D721Med (cell line): ENCODE results near the gene OVOL1.

Experiments
- DNase-seq: peaks from one replicate; pipeline ENCODE4 v3.0.0; 2011; ENCODE audit warnings: low spot score; ENCODE audit not compliant: insufficient read length
- FAIRE-seq: peaks from 2 replicates; lab custom pipeline; 2011; peaks lifted over from hg19 to GRCh38; lab: Jason Lieb, UNC
- TF ChIP-seq, protein P1 (sequence below): IDR thresholded peaks from 2 replicates; pipeline ENCODE4 v1.5.1; 2012; ENCODE audit warnings: mild to moderate bottlenecking, control low read depth; ENCODE audit not compliant: insufficient read depth; ENCODE audit errors: missing control alignments

The OVOL1 gene

DNA sequence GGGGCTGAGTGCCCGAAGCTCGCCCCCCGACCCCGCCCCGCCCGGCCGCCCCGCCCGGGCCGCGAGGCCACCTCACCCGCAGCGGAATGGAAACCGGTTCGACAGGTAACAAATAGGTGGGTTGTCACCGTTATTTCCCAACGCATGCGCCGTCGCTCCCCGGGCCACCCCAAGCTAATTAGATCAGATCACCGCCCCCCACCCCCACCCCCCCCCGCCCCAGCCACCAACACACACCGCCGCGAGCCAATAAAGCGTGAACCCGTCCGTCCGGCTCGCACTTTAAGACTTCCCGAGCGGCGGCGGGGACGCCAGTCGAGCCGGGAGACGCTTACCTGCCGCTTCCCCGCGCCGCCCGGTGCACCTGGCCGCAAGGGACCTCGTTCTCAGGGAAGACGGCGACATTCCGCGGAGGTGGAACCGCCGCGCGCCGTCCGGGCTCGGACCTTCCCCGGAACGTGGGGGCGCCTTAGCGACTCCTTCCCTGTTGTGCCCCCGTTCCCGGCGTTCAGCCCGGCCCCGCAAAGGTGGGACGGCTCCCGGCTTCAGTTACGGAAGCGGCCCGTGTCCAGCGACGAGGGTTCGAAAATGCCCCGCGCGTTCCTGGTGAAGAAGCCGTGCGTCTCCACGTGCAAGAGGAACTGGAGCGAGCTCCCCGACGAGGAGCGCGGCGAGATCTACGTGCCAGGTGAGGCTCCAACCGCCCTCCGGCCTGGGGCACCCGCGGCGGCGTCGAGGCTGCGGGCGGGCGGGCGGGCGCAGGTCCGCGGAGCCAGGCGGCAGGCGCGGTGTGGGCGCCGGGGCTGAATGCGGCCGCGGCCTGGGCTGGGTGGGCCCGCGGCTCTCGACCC is at the start of gene OVOL1:
Gene OVOL1 (plus strand): TSS at position 278 of the 851 bp plus-strand sequence. CDS start 311 bp downstream, at position 589.
- FAIRE-seq: no peak
- no peak for DNase-seq
- TF ChIP-seq, protein P1, sequence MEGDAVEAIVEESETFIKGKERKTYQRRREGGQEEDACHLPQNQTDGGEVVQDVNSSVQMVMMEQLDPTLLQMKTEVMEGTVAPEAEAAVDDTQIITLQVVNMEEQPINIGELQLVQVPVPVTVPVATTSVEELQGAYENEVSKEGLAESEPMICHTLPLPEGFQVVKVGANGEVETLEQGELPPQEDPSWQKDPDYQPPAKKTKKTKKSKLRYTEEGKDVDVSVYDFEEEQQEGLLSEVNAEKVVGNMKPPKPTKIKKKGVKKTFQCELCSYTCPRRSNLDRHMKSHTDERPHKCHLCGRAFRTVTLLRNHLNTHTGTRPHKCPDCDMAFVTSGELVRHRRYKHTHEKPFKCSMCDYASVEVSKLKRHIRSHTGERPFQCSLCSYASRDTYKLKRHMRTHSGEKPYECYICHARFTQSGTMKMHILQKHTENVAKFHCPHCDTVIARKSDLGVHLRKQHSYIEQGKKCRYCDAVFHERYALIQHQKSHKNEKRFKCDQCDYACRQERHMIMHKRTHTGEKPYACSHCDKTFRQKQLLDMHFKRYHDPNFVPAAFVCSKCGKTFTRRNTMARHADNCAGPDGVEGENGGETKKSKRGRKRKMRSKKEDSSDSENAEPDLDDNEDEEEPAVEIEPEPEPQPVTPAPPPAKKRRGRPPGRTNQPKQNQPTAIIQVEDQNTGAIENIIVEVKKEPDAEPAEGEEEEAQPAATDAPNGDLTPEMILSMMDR: no peak

DNA sequence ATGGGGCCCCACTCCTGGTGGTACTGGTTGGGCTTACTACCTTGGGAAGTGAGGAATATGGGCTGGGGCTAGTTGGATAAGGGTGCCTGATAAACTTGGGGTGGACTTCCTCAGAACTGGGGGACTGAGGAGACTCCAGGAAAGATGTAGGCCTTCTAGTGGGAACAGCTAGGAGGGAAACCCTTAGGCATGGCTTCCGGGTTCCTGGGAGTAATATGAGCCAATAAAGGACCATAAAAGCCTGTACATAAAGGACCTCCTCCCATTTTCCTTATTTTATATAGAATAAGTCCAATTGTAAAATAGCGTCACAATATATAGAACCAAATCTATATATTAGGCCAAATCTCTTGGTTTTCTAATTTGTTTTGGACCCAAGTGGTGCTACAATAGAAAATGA is 47.8 kb upstream of the OVOL1 start:
- FAIRE-seq (no peak), DNase-seq (no peak)

DNA sequence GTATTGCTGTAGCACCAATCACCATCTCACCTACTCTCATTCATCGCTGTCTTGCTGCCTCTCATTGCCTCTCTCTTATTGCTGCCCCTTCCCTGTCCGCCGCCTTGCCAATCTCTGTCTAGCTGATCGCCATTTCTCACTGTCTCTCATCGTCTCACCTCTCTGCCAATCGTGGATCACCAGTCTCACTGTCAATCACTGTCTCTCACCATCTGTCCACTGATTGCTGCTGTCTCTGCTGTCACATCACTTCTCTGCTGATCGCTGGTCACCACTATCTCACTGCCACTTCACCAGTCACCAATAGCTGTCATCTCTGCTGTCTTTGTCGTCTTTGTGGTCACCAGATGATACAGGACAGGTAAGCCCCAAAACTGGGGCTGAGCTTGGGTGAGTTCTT is 45.7 kb upstream of the OVOL1 start:
- TF ChIP-seq, protein P1: no peak
- FAIRE-seq: no peak
- no peak for DNase-seq

More for the DNA sequence above, 47.8 kb upstream of the OVOL1 start:
- TF ChIP-seq, protein P1: no peak

DNA sequence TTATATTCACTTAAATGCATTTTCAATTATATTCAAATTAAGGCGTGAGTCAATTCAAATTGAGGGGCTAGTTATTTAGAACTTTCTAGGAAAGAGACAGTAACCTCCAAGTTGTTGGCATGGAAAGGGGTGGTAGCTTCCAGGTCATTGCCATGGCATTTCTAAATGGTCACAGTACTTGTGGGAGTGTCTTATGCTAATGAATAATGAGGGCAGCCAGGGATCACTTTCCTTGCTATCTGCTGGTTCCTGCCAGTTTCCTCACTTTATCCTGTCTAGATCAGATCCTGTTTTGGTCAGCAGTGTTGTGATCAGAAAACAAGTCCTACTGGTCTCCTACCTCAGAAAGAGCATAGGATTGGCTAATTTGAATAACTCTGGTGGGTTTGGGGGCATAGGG is 44.5 kb upstream of the OVOL1 start:
- FAIRE-seq (no peak), DNase-seq (no peak)
- TF ChIP-seq, protein P1: no peak

DNA sequence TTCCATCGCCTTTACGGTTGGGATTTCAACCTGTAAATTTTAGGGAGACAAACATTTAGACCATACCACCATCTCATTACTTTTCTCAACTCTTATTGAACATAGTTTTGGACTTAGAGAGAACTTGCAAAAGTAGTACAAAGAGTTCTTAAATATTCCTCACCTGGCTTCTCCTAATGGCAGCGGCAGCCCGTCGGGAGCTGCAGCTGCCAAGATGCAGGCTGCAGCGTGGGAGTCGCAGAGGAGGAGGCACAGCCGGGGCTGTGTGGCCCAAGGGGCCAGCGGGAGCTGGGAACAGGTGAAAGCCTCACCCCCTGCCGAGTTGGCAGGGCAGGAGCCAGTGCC is 43.2 kb upstream of the OVOL1 start:
- TF ChIP-seq, protein P1: no peak
- FAIRE-seq (no peak), DNase-seq (no peak)

DNA sequence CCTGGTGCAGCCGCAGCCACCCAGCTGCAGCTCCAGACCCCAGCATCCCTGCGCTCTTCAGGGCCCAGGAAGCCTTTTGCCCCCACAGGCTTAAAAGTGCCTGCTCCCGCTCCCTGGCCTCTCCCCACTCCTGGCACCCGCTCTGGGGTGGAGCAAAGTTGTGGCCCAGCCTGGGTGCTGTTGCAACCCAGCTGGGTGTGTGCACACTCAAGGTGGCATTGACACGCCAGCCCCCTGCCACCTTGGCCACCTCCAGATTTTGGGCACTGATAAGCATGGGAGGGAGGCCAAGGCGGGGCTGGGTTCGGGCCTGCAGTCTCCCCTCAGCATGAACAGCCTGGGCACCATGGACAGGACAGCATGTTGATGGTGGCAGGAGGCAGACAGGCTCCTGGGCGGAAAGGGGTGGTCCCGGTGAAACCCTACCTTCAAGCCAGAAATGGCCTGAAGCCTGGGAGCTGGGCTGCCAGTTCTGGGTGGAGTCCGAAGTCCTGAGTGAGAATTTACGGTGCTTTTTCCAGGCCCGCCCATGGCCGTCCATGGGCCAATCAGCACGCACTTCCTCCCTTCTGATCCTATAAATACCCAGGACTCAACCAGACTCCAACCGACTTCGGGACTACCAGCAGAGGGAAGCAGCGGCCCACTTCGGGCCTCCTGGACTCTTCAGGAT is 42.7 kb upstream of the OVOL1 start:
- DNase-seq (no peak), FAIRE-seq (no peak)

More for the DNA sequence above, 42.7 kb upstream of the OVOL1 start:
- TF ChIP-seq, protein P1: peak; percentile 29
